Transverse colon (tissue), 4 donors: ENCODE measurements around the gene PLIN5.

Experiments used
- CTCF ChIP-seq, 5 experiments: fragments of 200-600 bp in 3 of 5; fragments of 450-650 bp in 2 of 5; sonication (generic) in 3 of 5; IDR thresholded peaks; 1 replicate in 2 of 5; 2 replicates in 3 of 5; pipeline ENCODE4 v1.5.1; 2016 to 2017; ENCODE audit warnings: antibody characterized with exemption in 5 of 5, inconsistent platforms in 3 of 5, mild to moderate bottlenecking in 2 of 5, moderate library complexity in 1 of 5
- POLR2A ChIP-seq: fragments of 450-650 bp; IDR thresholded peaks from one replicate; pipeline ENCODE4 v1.6.1; 2016; ENCODE audit warnings: antibody characterized with exemption, mild to moderate bottlenecking, moderate library complexity
- POLR2AphosphoS5 ChIP-seq, 3 donors: sonication (generic); formaldehyde crosslinking; IDR thresholded peaks; one replicate each; pipeline ENCODE4 v1.6.1; 2016; ENCODE audit warnings: antibody characterized with exemption in 3 of 3

DNA sequence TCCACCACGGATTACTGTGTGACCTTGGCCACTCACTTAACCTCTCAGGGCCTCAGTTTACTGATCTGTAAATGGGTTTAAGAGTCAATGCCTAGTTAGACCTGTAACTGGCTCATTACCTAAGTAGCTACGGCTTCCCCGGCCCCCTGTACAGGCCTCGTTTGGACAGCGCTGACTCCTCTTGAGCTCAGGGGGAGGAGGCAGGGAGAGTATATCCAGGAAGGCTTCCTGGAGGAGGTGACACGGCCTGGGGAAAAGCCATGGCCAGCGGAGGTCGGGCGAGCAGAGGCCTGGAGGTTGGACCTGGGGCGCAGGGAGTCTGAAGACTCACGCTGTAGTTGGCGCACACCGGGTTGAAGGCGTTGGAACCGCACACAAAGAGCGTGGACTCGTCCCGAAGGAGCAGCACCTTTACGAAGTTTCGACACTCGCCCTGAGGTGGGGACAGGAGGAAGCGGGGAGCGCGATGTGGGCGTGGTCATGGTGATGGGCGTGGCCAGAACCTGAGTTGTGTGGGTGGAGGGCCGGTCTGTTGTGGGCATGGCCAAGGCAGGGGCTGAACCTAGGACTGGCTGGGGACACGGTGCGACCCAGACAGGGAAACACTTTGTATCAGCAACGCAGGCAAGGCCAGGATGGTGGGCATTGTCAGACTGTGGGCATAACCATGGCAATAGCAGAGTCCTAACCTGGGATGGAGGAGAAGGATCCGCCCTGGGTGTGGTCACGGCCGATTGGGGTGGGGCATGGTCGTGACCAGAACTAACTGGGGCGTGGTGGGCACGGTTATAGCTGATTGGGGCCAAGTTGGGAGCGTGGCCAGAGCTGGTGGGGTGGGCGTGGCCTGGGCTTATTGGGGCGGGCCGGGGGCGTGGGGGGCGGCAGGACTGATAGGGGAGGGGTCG, 20.9 kb upstream of the PLIN5 start:
- TF ChIP-seq CTCF (IDR thresholded peaks at IDR 0.05) (no peak), POLR2A (no peak), POLR2AphosphoS5 (IDR thresholded peaks at IDR 0.05) (no peak)
